Right lobe of liver (tissue), 6 donors: ENCODE measurements around the gene NRXN3. TPM values are rescaled to one million over a fixed set of nuclear protein-coding genes. Genes with fewer than 3 reads are reported as not detected.

Experiments used
- ATAC-seq, 4 donors: fragments of 200-7000 bp; cut with Tn5 transposase; one replicate each; pipeline ENCODE4 v1.9.1; 2020; ENCODE audit warnings: mild to moderate bottlenecking in 4 of 4, moderate library complexity in 4 of 4
- DNase-seq, 3 donors: peaks; one replicate each; pipeline ENCODE4 v3.0.0-alpha.2; 2020
- H3K27ac ChIP-seq, 3 donors: fragments of 200-600 bp; one replicate each; pipeline ENCODE4 v1.8.0; 2022
- H3K27me3 ChIP-seq, 2 donors: fragments of 200-600 bp; one replicate each; pipeline ENCODE4 v1.8.0; 2022
- H3K36me3 ChIP-seq, 4 donors: fragments of 200-600 bp; sonication (generic) in 1 of 4; one replicate each; pipeline versions ENCODE4 v1.5.1 to v1.8.0; 2017 to 2022; ENCODE audit warnings: control low read depth in 1 of 4
- H3K4me1 ChIP-seq, 4 donors: fragments of 200-600 bp; sonication (generic) in 1 of 4; one replicate each; pipeline versions ENCODE4 v1.5.1 to v1.8.0; 2017 to 2022; ENCODE audit warnings: control low read depth in 1 of 4
- H3K4me3 ChIP-seq, 3 donors: fragments of 200-600 bp; one replicate each; pipeline ENCODE4 v1.8.0; 2022
- H3K9me3 ChIP-seq, 4 donors: fragments of 200-600 bp; sonication (generic) in 1 of 4; one replicate each; pipeline versions ENCODE4 v1.5.1 to v1.8.0; 2017 to 2022; ENCODE audit warnings: control low read depth in 1 of 4
- POLR2A ChIP-seq: fragments of 450-650 bp; IDR thresholded peaks from one replicate; pipeline ENCODE4 v1.6.1; 2017; ENCODE audit warnings: antibody characterized with exemption, mild to moderate bottlenecking
- WGBS: methylation state at CpG from one replicate; pipeline ENCODE4 v1.1.6; 2018; ENCODE audit warnings: low coverage, low lambda C conversion rate; ENCODE audit not compliant: insufficient coverage; ENCODE audit errors: missing lambda C conversion rate; 5-methylcytosine and 5-hydroxymethylcytosine counted together
- intact Hi-C, 2 donors: fragments of 100-400 bp; cut with DNase I; formaldehyde crosslinking; loops; one replicate each; pipeline versions ENCODE4 v1.11.2 to v1.14.1; 2022
- total RNA-seq, 6 experiments: library from RNA; depleted of rRNA in 2 of 6; stranded (reverse); fragments of >200 nt in 2 of 6; fragmentation: NEBNext Ultra II Directional in 3 of 6; extraction: Animal tissue kit (Norgen Biotek cat#: 25700) in 3 of 6; gene quantifications; one replicate each; pipeline versions ENCODE4 v1.1.0 to v1.2.4, GENCODE V29; 2016 to 2023
- TF ChIP-seq, protein P1 (sequence below), 4 donors: fragments of 200-600 bp in 3 of 4; fragments of 450-650 bp in 1 of 4; IDR thresholded peaks; one replicate each; pipeline versions ENCODE4 v1.5.1 to v1.8.0; 2016 to 2022; ENCODE audit warnings: antibody characterized with exemption in 4 of 4, mild to moderate bottlenecking in 2 of 4
- donor health status: DM: no; HTN: yes; CAD: no.
- donor health status: DM: no; HTN: no; CAD: no.
- donor health status: DM: no; HTN: no; CAD: no.
- donor health status: DM: no; HTN: yes; CAD: no.
- donor health status: DM: no; HTN: yes; CAD: no.

NRXN3 gene
- total RNA-seq, 6 experiments from 2014 or later = 0.06 to 0.51 (median 0.23) TPM; not detected in 1

DNA sequence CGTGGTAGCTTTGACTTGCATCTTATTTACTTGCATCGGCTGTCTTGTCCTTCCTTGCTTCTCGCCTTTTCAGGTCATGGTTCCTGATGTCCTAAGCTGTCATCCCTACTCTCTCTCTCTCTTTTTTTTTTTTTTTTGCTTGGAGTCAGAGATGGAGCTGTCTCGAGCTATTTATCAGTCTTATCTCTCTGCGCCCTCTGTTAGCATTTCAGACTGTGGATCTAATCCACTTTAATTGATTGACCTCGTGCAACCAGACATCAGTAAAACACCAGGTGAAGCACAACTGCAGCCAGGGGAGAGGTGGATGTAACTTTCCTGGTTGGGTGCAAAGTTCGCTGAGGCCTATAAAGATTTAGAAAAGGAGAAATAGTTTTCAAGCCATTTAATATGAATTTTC, 1486.3 kb downstream of the NRXN3 start:
- no peak overlapping the region for H3K27ac ChIP-seq
- DNase-seq (no peak), ATAC-seq (no peak)
- H3K4me3 ChIP-seq = no peak overlapping the region
- intact Hi-C loops = no loop called here
- H3K4me1 ChIP-seq = no peaks in the 10 kb centered on the region
- WGBS = 33% methylated on average over 7 of the region's 7 CpGs
- H3K9me3 ChIP-seq = no peaks in the 10 kb centered on the region
- no peaks in the 10 kb centered on the region for H3K36me3 ChIP-seq
- TF ChIP-seq, protein P1, sequence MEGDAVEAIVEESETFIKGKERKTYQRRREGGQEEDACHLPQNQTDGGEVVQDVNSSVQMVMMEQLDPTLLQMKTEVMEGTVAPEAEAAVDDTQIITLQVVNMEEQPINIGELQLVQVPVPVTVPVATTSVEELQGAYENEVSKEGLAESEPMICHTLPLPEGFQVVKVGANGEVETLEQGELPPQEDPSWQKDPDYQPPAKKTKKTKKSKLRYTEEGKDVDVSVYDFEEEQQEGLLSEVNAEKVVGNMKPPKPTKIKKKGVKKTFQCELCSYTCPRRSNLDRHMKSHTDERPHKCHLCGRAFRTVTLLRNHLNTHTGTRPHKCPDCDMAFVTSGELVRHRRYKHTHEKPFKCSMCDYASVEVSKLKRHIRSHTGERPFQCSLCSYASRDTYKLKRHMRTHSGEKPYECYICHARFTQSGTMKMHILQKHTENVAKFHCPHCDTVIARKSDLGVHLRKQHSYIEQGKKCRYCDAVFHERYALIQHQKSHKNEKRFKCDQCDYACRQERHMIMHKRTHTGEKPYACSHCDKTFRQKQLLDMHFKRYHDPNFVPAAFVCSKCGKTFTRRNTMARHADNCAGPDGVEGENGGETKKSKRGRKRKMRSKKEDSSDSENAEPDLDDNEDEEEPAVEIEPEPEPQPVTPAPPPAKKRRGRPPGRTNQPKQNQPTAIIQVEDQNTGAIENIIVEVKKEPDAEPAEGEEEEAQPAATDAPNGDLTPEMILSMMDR (IDR thresholded peaks at IDR 0.05) = no peak
- TF ChIP-seq POLR2A = no peak
- no peaks in the 10 kb centered on the region for H3K27me3 ChIP-seq

DNA sequence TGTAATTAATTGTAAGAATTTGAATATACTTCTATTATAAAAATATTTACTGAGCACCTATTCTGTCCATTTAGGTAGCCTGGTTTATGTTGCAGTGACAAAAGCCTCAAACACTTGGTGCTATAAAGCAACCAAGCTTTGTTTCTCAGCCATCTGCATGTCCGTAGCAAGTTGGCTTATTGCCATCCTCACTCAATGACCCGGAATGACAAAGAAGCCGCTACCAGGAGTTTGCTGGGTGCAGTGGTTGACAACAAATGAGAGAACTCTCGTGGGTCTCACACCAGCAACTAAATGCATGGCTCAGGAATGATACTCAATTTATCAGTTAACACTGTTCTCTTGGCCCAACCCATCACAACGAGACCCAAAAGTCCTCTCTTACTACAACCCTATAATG, 1488.0 kb downstream of the NRXN3 start:
- ATAC-seq (no peak), DNase-seq (no peak)
- intact Hi-C loops = no loop called here
- no peaks in the 10 kb centered on the region for H3K9me3 ChIP-seq
- H3K27ac ChIP-seq = no peak overlapping the region
- WGBS = 49% methylated on average over 5 of the region's 5 CpGs
- H3K36me3 ChIP-seq = no peaks in the 10 kb centered on the region
- H3K4me3 ChIP-seq = no peak overlapping the region
- TF ChIP-seq, protein P1 (IDR thresholded peaks at IDR 0.05) = no peak
- no peak for TF ChIP-seq POLR2A
- H3K27me3 ChIP-seq = no peaks in the 10 kb centered on the region
- H3K4me1 ChIP-seq = no peaks in the 10 kb centered on the region

DNA sequence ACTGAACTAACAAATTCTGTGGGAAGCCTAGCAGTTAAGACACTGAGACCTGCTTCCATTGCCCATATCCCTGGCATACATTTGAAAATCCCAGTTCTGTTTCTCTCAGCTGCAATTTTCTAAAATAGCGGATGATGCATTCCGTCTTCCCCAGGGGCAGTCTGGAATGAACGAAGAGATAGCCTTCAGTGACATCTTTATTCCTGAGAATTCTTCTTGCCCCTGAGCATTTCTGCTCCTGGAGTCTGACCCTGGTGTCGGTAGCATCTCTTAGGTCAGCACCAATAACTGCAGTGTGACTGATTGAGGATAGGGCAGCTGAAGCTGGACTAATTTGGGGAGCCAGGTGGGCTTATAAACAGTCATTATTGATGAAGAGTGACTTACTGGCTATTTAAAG, 1488.6 kb downstream of the NRXN3 start:
- no peak for TF ChIP-seq POLR2A
- TF ChIP-seq, protein P1 (IDR thresholded peaks at IDR 0.05) = no peak
- DNase-seq (no peak), ATAC-seq (no peak)
- no peaks in the 10 kb centered on the region for H3K36me3 ChIP-seq
- no peak overlapping the region for H3K27ac ChIP-seq
- intact Hi-C loops = no loop called here
- no peaks in the 10 kb centered on the region for H3K9me3 ChIP-seq
- no peaks in the 10 kb centered on the region for H3K27me3 ChIP-seq
- H3K4me3 ChIP-seq = no peak overlapping the region
- no peaks in the 10 kb centered on the region for H3K4me1 ChIP-seq
- WGBS = 61% methylated on average over 3 of the region's 4 CpGs

DNA sequence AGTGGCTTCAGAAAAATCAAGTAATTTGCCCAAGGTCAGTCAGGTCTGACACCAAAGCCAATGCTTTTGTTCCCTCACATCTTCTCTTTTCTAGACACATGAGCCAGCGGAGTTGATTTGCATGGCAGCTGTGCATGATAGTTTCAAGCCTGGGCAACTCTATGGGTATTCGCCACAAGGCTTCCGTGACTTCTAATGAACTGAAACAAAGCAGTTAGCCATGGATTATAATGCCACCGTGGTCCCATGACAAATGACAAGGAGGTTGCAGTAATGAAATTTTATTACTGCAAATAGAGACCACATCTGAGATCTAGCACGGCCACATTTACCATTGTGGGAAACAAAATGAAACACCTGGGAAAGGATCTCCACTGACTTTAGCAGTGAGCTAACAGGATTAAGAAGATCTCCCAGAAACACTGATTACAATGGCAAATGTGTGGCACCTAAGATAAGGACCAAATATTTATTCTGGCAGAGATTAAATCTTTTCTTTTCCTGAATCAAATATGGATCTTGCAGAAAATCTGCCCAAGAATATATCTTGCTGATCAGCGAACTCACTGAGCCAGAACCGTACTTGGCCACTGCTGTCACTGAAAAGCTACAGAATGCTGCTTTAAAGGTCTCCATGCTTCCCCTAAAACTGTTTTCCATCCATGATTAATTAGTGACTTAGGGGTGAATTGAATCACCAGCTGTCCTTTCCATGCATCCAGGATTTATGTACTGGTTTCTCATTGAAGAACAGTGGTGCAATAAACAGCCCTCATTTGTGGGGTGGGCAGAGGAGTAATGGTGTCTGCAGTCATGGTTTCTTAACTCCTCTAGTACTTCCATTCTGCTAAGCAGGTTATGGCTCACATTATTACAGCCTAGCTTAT, 1490.1 kb downstream of the NRXN3 start:
- H3K36me3 ChIP-seq = no peaks in the 10 kb centered on the region
- ATAC-seq = no peak
- H3K9me3 ChIP-seq = no peaks in the 10 kb centered on the region
- H3K27ac ChIP-seq = no peak overlapping the region
- H3K4me3 ChIP-seq = no peak overlapping the region
- H3K27me3 ChIP-seq = no peaks in the 10 kb centered on the region
- intact Hi-C loops = no loop called here
- H3K4me1 ChIP-seq = no peaks in the 10 kb centered on the region
- TF ChIP-seq, protein P1 (IDR thresholded peaks at IDR 0.05) = no peak
- no peak for TF ChIP-seq POLR2A
- no peak for DNase-seq
- WGBS = 65% methylated on average over 7 of the region's 7 CpGs
